GM18951 (cell line): ENCODE measurements around the gene RBMY1B.
"Not testable (repeated sequence)": the region's sequence is repeated elsewhere in the genome, so short reads cannot be mapped to it uniquely, and the experiment has no call there.

ENCODE experiments used
- POLR2A ChIP-seq: IDR thresholded peaks from 4 replicates; pipeline ENCODE4 v1.6.1; 2011; ENCODE audit warnings: mild to moderate bottlenecking; ENCODE audit not compliant: insufficient read length, insufficient read depth; ENCODE audit errors: extremely low read depth
- in situ Hi-C: fragments of 300-500 bp; cut with MboI; formaldehyde crosslinking; loops from one replicate; pipeline ENCODE4 v1.12.0; 2022; ENCODE audit warnings: low sequenced_read_pairs, mixed read lengths, inconsistent platforms; ENCODE audit not compliant: unreplicated experiment

The RBMY1B gene

DNA sequence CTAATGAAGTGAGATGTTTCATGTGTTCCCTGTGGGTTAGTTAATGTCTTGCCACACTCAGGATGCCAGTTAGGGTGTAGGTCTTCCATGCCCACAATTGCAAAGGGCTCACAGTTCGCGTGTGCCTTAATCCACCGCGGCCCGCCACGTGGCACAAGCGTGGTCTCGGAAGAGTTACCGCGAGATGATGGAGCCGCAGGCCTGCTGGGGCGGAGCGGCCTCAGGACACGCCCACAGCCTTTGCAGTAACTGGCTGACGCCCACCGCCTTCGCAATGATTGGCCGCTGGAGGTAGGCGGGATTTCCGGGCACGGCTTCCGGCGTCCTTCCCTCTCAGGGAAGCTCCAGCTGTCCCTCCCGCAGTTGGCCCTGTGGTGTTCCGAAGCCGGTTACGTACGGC is at the start of gene RBMY1B:
Gene RBMY1B, plus strand, starts transcription at position 301 of the 400 bp plus-strand sequence. CDS start 2,013 bp downstream, outside the sequence.
- in situ Hi-C loops, result not testable (repeated sequence)

DNA sequence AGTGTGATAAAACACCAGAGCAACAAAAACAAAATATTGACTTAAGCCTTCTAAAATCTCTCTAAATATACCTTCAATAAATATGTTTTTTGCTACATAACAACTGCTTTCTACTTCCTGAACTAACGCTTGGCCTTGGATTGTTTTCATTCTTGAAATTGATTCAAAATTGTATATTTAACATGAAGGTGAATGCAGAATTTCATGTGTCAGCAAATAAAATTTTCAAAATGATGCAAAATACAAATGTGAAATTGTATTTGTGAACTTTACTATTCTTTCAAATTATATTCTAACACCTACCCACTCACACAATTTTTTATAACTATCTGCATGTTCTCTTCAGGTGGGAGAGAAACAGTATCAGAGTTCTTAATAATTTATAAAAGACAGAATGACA is 48.2 kb upstream of the RBMY1B start:
- in situ Hi-C loops, result not testable (repeated sequence)

DNA sequence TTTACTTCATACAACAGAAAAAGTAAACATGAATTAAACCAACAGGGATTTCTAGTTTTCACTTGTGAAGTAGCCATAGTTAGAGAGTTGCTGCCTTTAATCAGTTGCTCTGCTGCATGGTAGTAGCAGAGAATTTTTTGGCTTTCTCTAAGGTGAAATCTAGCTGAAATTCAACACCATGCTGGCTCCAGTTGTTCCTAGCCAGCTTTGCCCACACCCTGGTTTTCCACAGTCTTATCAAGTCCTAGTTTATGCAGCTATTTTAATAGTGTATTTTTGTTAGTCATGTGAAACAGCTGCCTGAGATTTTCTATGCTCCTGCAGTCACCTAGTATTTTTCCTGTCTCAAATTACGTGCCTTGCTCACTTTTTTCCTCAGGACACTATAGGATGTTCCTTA is 28.2 kb upstream of the RBMY1B start:
- TF ChIP-seq POLR2A, result no peak
- in situ Hi-C loops, result no loop called here

DNA sequence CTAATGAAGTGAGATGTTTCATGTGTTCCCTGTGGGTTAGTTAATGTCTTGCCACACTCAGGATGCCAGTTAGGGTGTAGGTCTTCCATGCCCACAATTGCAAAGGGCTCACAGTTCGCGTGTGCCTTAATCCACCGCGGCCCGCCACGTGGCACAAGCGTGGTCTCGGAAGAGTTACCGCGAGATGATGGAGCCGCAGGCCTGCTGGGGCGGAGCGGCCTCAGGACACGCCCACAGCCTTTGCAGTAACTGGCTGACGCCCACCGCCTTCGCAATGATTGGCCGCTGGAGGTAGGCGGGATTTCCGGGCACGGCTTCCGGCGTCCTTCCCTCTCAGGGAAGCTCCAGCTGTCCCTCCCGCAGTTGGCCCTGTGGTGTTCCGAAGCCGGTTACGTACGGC is 23.4 kb downstream of the RBMY1B start, which contains the start of gene RBMY1A1:
Gene RBMY1A1, plus strand, starts transcription at position 301 of the 400 bp plus-strand sequence. CDS start 2,013 bp downstream, outside the sequence.
- in situ Hi-C loops, result not testable (repeated sequence)

DNA sequence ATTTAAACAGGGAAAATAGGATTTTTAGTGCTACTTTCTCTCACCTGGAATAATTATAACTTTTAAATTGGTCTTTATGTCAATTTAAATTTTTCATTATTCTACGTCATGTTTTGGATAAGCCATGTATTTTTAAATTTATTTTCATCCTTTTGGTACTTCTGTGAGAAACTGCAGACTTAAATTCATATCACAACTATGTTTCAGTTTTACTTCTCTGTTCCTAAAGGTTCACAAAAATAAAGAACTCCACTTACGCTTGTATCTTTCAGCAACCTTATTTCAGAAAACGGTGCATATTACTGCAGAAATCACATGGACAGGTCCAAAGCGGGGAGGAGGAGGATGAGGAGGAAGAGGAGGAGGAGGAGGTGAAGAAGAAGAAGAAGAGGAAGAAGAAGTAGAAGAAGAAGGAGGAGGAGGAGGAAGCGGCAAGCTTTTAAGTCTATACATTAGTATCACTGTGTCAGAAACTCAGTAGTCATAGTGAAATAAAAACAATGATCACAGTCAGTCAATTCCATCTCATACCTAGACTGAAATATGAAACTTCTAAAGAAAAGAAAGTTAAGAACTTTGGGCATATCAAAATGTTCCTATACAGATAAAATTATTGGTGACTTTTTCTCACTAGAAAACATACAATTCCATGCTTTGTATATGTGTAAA is 48.3 kb downstream of the RBMY1B start:
- in situ Hi-C loops, result not testable (repeated sequence)
